Stimulated activated effector memory CD8-positive, alpha-beta T cell treated with anti-CD3 and anti-CD28 coated beads, Interleukin-12 subunit alpha, Interleukin-12 subunit beta, amount 100 ng/mL, for 72 hours (primary cell): Measurements from ENCODE around the gene FAT2.

ENCODE experiments used
- ATAC-seq: fragments of 150-1000 bp; cut with Tn5 transposase; 2 replicates; pipeline ENCODE4 v1.10.0; 2021
- DNase-seq, 2 donors: peaks; one replicate each; pipeline ENCODE4 v3.0.0; 2021 to 2022; ENCODE audit warnings: low spot score in 2 of 2
- H3K27ac Mint-ChIP-seq: one replicate; pipeline ENCODE4 v1.8.0; 2022; ENCODE audit warnings: mild to moderate bottlenecking, mixed read lengths
- H3K36me3 Mint-ChIP-seq: one replicate; pipeline ENCODE4 v1.8.0; 2022; ENCODE audit warnings: mild to moderate bottlenecking, mixed read lengths
- H3K4me1 Mint-ChIP-seq: one replicate; pipeline ENCODE4 v1.8.0; 2022; ENCODE audit warnings: mixed read lengths
- H3K4me3 Mint-ChIP-seq: one replicate; pipeline ENCODE4 v1.8.0; 2022; ENCODE audit warnings: mild to moderate bottlenecking, mixed read lengths
- H3K9me3 Mint-ChIP-seq: one replicate; pipeline ENCODE4 v1.8.0; 2022; ENCODE audit warnings: mixed read lengths

The FAT2 gene

GRCh38 chr5:151578326-151579025 lies 12.7 kb downstream of the FAT2 start:
- H3K9me3 Mint-ChIP-seq = no peaks in the 10 kb centered on the region
- ATAC-seq (no peak), DNase-seq (no peak)
- no peak overlapping the region for H3K27ac Mint-ChIP-seq
- H3K4me1 Mint-ChIP-seq = no peaks in the 10 kb centered on the region
- no peaks in the 10 kb centered on the region for H3K36me3 Mint-ChIP-seq
- H3K4me3 Mint-ChIP-seq = no peak overlapping the region

DNA sequence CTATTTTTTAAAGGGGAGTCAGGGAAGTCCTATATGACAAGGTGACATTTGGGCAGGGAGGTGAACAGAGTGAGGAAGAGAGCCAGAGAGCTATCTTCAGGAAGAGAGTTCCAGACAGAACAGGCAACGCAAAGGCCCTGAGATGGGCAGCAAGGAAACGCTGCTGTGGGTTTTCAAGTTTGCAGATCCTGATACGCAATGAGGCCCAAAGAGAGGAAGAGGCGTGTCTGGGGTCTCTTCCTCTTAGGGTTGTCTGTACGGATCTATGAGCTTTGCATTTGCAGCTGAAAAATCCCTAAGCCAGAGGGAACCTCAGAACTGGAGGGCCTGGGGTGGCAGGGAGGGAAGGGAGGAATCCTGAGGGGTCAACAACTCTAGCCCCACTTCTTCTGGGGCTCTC lies 13.6 kb downstream of the FAT2 start:
- no peak for ATAC-seq
- Mint-ChIP-seq H3K9me3 (no peaks in the 10 kb centered on the region), H3K27ac (no peak overlapping the region), H3K36me3 (no peaks in the 10 kb centered on the region), H3K4me3 (no peak overlapping the region), H3K4me1 (no peaks in the 10 kb centered on the region)
- DNase-seq = no peak

DNA sequence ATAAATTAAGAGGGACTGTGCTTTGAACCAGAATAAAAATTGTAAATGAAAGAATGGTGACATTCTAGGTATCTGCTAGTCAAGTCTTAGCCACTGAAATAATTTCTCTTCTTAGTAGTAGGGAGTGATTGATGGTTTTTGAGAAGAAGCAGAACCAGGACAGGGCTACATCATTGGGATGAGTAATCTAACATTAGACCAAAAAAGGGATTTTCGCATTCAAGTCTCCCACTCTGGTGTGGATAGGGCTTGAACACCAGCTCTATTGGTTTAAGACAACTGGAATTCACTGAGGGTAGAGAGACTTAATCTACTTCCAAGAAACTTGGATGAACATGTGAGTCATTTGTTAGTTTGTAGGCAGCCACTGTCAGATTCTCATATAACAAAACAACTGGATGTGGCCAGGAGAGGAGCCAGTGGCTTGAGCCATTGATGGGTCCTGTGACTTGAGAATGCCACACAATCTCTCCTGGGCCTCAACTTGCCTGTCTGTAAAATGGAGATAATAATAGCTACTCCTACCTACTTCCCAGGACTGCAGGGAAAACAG lies 16.6 kb downstream of the FAT2 start:
- no peak overlapping the region for H3K27ac Mint-ChIP-seq
- ATAC-seq = no peak
- DNase-seq = no peak
- H3K36me3 Mint-ChIP-seq = no peaks in the 10 kb centered on the region
- H3K4me1 Mint-ChIP-seq = no peaks in the 10 kb centered on the region
- no peaks in the 10 kb centered on the region for H3K9me3 Mint-ChIP-seq
- H3K4me3 Mint-ChIP-seq = no peak overlapping the region

GRCh38 chr5:151572657-151573368 lies 18.3 kb downstream of the FAT2 start:
- DNase-seq = no peak
- Mint-ChIP-seq H3K27ac (no peak overlapping the region), H3K4me3 (no peak overlapping the region), H3K9me3 (no peaks in the 10 kb centered on the region), H3K4me1 (no peaks in the 10 kb centered on the region), H3K36me3 (no peaks in the 10 kb centered on the region)
- ATAC-seq = no peak

- H3K9me3 Mint-ChIP-seq = no peaks in the 10 kb centered on the region
- no peaks in the 10 kb centered on the region for H3K4me1 Mint-ChIP-seq
- no peak overlapping the region for H3K4me3 Mint-ChIP-seq
- H3K36me3 Mint-ChIP-seq = no peaks in the 10 kb centered on the region
- no peak for DNase-seq
- no peak for ATAC-seq
- H3K27ac Mint-ChIP-seq = no peak overlapping the region
These were observed 19.6 kb downstream of the FAT2 start for GRCh38 chr5:151571270-151572173.

- H3K27ac Mint-ChIP-seq = no peak overlapping the region
- no peaks in the 10 kb centered on the region for H3K9me3 Mint-ChIP-seq
- no peaks in the 10 kb centered on the region for H3K4me1 Mint-ChIP-seq
- ATAC-seq (no peak), DNase-seq (no peak)
- H3K36me3 Mint-ChIP-seq = no peaks in the 10 kb centered on the region
- H3K4me3 Mint-ChIP-seq = no peak overlapping the region
These were observed 20.4 kb downstream of the FAT2 start for GRCh38 chr5:151570512-151571269.

DNA sequence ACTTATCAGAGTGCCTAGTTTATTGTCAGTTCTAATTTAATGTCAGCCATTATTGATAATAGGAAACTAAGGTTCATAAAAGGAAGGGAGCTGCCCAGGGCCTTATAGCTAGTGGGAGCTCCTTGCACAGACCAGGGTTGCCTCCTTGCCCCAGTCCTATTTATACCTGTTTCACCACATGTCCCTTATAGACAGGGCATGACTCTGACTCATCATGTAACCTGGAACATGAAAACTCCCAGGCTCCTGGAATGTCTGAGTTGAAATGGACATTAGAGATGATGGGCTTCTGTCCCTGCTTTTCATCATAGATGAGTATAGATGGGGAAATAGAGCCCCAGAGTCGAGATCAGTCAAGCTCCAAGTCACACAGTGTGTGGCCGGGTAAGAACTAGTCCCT lies 21.1 kb downstream of the FAT2 start:
- Mint-ChIP-seq H3K36me3 (no peaks in the 10 kb centered on the region), H3K27ac (no peak overlapping the region), H3K4me3 (no peak overlapping the region), H3K9me3 (no peaks in the 10 kb centered on the region), H3K4me1 (no peaks in the 10 kb centered on the region)
- DNase-seq (no peak), ATAC-seq (no peak)

DNA sequence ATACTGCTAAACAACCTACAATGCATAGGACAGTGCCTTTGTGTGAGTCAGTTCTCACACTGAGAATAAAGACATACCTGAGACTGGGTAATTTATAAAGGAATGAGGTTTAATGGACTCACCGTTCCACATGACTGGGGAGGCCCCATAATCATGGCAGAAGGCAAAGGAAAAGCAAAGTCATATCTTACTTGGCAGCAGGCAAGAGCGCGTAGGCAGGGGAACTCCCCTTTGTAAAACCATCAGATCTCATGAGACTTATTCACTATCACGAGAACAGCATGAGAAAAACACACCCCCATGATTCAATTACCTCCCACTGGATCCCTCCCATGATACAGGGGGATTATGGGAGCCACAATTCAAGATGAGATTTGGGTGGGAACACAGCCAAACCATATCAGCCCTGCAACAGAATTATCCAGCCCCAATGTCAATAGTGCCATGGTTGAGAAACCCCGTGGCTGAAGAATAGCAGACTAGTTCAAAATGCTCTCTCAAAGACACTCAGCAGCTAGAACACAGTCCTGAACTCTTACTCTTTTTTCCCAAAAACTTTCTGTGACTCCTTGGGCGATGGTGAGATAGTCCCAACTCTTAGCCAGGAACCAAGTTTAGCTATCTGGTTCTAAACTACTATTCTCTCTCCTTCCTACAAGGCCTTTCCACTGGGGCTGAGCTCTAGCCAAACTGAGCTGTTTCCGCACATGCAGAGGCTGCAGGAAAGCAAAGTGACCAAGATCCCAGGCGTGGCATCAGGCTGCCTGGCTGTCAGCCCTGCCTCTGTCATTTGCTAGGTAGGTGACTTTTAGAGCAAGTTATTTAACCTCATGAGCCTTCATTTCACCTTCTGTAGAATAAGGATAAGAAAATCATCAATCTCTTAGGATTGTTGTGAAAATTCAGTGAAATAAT lies 21.7 kb downstream of the FAT2 start:
- Mint-ChIP-seq H3K36me3 (no peaks in the 10 kb centered on the region), H3K4me3 (no peak overlapping the region), H3K27ac (no peak overlapping the region), H3K4me1 (no peaks in the 10 kb centered on the region), H3K9me3 (no peaks in the 10 kb centered on the region)
- DNase-seq (no peak), ATAC-seq (peak; percentile 54)

DNA sequence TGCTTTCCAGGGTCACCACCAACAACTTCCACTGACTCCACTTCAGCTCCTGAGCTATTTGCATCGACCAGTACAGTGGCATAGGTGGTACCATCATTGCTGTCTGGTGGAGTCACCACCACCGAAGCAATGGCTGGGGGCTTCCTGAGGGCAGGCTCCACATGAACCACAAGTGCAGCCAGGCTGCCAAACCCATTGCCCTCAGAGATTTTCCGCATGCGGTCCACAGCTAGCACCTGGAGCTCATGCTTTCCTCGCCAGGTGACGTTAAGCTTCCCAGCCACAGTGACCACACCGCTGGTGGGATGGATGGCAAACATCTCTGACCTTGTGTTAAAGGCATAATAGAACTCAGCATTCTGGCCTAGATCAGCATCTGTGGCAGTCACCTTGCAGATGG lies 23.1 kb downstream of the FAT2 start:
- Mint-ChIP-seq H3K9me3 (no peaks in the 10 kb centered on the region), H3K4me1 (no peaks in the 10 kb centered on the region), H3K27ac (no peak overlapping the region), H3K36me3 (no peaks in the 10 kb centered on the region), H3K4me3 (no peak overlapping the region)
- ATAC-seq = no peak
- DNase-seq = no peak

DNA sequence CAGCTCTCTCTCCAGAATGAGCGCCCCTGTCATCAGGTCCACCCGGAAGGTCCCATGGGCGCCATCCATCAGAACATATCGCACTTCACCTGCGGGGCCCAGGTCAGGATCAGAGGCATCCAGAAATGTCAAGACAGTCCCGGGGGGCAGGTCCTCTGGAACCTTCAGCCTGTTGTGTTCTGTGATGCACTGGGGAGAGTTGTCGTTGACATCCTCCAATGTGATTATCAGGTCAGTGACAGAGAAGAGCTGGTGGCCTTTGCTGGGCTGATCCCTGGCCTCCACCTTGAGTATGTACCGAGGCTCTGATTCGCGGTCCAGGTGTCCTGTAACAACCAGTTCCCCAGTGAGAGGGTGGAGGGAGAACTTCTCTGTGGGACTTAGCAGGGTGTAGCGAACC lies 25.2 kb downstream of the FAT2 start:
- ATAC-seq (no peak), DNase-seq (no peak)
- Mint-ChIP-seq H3K4me1 (no peaks in the 10 kb centered on the region), H3K4me3 (no peak overlapping the region), H3K9me3 (no peaks in the 10 kb centered on the region), H3K36me3 (no peaks in the 10 kb centered on the region), H3K27ac (no peak overlapping the region)

DNA sequence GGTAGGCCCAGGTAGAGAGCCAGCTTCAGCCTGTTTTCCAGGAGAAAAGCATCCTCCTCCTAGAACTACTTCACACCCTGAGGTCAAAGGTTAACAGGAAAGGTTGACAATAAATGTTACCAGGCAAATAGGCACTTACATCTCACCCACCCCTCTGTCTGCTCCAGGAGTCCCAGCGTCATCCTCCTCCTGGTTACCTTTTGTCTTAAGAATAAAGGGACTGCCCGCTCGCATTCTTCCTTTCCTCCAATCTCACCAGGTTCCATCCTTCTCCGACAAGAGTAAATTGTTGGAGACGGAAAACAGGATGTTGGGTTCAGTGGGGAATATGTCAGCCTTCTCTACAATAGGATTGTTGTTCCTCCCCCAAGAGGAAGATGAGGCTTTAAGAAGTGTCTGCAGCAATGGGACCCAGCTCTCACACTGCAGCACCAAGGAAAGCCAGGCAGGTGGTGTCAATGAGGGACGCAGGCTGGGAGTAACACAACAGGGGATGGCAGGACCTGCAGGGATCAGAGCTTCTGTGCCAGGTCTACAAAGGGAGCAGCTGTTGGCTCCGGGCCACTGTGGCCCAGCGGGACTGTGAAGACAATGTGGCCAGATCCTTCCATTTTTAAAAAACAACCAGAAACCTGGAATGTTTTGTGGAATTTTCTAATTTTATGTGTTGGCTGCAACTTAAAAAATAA lies 29.0 kb downstream of the FAT2 start:
- H3K27ac Mint-ChIP-seq = no peak overlapping the region
- no peaks in the 10 kb centered on the region for H3K9me3 Mint-ChIP-seq
- H3K4me3 Mint-ChIP-seq = no peak overlapping the region
- H3K36me3 Mint-ChIP-seq = no peaks in the 10 kb centered on the region
- ATAC-seq = no peak
- no peak for DNase-seq
- H3K4me1 Mint-ChIP-seq = no peaks in the 10 kb centered on the region

GRCh38 chr5:151557951-151558350 lies 33.2 kb downstream of the FAT2 start:
- DNase-seq (no peak), ATAC-seq (no peak)
- H3K9me3 Mint-ChIP-seq = no peaks in the 10 kb centered on the region
- no peaks in the 10 kb centered on the region for H3K4me1 Mint-ChIP-seq
- no peaks in the 10 kb centered on the region for H3K36me3 Mint-ChIP-seq
- no peak overlapping the region for H3K27ac Mint-ChIP-seq
- no peak overlapping the region for H3K4me3 Mint-ChIP-seq

- ATAC-seq (no peak), DNase-seq (no peak)
- Mint-ChIP-seq H3K27ac (no peak overlapping the region), H3K4me1 (no peaks in the 10 kb centered on the region), H3K4me3 (no peak overlapping the region), H3K36me3 (no peaks in the 10 kb centered on the region), H3K9me3 (no peaks in the 10 kb centered on the region)
These were observed 33.7 kb downstream of the FAT2 start for GRCh38 chr5:151557466-151557865.

- no peak for DNase-seq
- ATAC-seq = no peak
- H3K9me3 Mint-ChIP-seq = no peaks in the 10 kb centered on the region
- no peaks in the 10 kb centered on the region for H3K36me3 Mint-ChIP-seq
- H3K27ac Mint-ChIP-seq = no peak overlapping the region
- H3K4me1 Mint-ChIP-seq = no peaks in the 10 kb centered on the region
- H3K4me3 Mint-ChIP-seq = no peak overlapping the region
These were observed 34.3 kb downstream of the FAT2 start for GRCh38 chr5:151556806-151557205.
